ENCODE measurements around the gene MMD2. TPM values are rescaled to one million over a fixed set of nuclear protein-coding genes. Genes with fewer than 3 reads are reported as not detected.

MMD2 gene
- total RNA-seq: not detected in 2 replicates

GRCh38 chr7:4958477-4959301, at the start of gene MMD2:
MMD2 (minus strand) TSS chr7:4959187; CDS start chr7:4959017, 170 bp downstream.

GRCh38 chr7:4883372-4884144, 75.4 kb downstream of the MMD2 start, which contains the start of gene RADIL:
RADIL (minus strand) TSS chr7:4883716; CDS start chr7:4878139, 5,577 bp downstream.

GRCh38 chr7:4861673-4862072, 97.3 kb downstream of the MMD2 start, which contains the start of gene PAPOLB:
PAPOLB (minus strand) TSS chr7:4862030; CDS start chr7:4861810, 220 bp downstream.

Other genes starting within 250 kb of the MMD2 start
- gene AP5Z1, start 183.6 kb downstream of the MMD2 start, total RNA-seq: 29.6 and 32.8 TPM in 2 replicates
- not detected in 2 replicates for gene PAPOLB, start 97.2 kb downstream of the MMD2 start, total RNA-seq
- gene RADIL, start 75.5 kb downstream of the MMD2 start, total RNA-seq: not detected in 2 replicates
- gene RBAK, start 86.7 kb upstream of the MMD2 start, total RNA-seq: 7.5 and 9.8 TPM in 2 replicates
- gene WIPI2, start 231.0 kb upstream of the MMD2 start, total RNA-seq: 46.0 and 52.5 TPM in 2 replicates